Activated CD8-positive, alpha-beta memory T cell treated with anti-CD3 and anti-CD28 coated beads, Interleukin-2, amount 50 U/mL, for 1 hour (primary cell): Measurements from ENCODE around the gene ODAD4.
"Not testable (repeated sequence)": the region's sequence is repeated elsewhere in the genome, so short reads cannot be mapped to it uniquely, and the experiment has no call there.

Experiments used
- DNase-seq: peaks from one replicate; pipeline ENCODE4 v3.0.0-alpha.2; 2020; ENCODE audit errors: extremely low read depth

Gene ODAD4

DNA sequence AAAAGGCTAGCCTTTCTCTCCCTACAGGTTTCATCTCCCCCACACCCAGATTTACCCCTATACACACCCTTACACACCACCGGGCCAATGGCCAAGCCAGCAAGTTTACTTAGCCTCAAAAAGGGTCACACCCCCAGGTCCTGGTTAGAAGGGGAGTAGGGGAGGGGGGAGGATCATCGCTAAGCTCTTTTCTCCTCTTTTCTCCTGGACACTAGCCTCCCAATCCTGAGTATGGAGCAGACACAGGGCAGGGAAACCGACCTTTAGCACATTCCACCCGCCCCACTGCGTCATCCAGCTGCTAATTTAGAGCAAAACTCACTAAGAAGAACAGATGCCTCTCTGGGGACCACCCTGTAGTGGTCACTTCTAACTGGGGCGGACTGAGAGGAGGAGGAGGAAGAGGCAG, 16.1 kb upstream of the ODAD4 start:
- no peak for DNase-seq

DNA sequence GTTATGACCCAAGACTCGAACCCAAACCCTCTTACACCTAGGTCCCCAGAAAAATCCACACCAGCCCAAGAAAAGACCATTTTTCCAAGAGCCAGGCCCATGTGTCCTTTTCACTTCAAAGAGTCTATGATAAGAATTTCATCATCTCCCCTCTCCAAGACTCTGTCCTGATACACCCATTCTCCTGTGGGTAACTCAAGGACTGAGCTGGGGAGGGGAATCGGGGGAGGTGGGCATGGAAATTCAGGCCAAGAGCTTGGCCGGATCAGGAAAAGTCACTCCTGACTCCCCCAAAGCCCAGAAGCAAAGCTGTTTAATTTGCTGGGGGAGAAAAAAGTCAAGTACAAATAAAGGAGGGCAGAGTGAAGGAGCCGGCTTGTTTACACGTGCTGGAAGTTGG, 15.4 kb upstream of the ODAD4 start:
- DNase-seq: no peak

DNA sequence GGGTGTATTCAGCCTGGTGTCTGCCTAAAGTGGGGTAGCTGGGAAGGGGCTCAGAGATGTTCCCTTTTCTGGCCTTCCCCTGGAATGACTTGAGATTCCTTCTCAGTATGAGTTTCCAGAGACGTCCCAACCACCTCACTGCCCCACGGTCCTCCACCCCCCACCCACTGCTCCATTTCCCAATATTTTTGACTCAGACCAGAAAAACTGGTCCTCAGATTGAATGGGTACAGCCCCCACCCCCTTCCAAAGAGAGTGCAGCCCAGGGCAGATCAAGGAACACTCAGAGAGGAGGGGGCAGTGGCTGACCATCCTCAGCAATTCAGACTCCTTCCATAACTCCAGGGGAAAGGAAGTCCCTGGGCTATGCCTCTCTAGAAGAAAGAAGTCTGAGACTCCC, 14.9 kb upstream of the ODAD4 start:
- no peak for DNase-seq

DNA sequence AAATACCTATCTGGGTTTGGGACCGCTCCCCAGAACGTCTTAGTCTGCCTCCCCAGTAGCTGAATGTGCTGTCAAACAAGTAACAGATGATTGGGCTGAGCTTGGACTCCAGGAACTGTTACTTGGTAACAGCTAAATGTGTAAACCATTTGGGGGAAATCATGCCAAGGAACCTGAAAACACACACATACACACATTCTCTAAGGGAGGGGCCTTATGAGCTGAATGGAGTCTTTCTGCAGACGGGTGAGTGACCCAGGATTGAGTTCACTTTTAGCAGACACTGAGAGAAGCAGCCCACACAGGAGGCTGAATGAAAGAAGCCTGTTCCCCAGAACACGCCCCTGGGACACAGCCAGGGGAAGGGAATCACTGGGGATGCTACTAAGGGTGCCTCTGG, 13.2 kb upstream of the ODAD4 start:
- DNase-seq: no peak

DNA sequence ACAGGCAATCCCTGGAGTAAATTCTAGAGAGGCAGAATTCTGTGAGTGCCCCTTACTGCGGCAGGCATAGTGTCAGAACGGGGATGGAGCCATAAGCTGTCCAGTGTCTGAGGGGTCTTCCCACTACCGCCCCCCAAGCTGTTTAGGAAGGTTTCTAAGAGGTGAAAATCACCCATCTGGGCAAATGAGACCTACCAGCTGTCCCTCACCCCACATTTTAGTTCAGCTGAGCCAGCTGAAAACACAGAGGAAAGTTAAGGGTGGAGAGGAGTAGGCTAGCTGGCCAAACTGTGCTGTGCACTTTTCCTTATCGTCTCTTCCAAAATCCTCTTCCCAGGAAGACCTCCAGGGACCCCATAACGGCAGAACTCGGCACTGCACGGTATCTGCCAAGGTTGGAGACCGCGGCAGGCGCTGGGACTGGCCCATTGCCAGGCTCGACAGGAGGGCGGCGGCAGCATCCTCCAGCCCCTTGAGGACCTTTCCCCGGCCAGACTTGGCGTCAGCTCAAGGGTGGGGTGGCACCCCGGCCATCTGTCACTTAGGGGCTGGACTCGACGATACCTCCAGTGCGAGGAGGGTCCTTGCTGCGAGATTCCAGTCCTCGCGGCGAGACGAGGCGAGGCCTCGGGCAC, 12.6 kb upstream of the ODAD4 start:
- no peak for DNase-seq

DNA sequence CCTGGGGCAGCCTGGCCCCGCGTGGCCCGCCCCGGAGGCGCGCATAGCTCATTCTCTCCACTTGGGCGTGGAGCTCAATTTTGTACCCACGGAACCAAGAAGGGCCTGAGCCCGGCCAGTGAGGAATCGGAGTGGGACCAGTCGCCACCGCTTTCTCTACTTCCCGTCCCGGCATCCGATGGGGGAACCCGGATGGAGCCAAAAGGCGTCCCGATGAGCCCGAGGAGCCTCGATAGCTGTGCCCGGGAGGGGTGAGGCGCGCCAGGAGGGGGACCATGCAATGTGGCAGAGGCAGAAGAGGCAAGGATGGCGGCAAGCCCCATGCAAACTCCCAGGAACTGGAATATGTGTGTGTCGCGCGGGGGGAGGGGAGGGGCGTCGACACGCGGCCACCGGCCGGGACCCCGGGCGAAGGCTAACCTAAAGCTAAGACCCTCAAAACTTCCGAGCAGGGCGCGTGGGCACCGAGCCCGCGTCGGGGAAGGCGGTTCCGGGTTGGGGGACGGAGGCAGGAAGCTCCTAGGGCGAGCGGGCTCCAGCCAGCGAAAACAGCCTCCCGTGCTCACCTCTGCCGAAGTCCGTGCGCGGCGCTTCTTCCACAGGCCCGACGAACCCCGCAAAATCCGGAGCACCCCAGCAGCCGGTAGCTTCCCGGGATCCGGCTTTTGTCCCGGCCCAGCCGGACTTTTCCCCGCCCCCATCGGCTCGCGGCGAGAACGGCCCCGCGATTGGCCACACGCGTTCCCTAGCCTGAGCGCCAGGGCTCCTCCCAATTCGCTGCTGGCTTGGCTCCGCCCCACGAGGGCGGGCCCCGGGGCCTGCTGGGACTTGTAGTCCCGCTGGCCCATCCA, 11.9 kb upstream of the ODAD4 start, which contains the start of gene ACLY:
ACLY (minus strand) TSS at position 638 of the 851 bp plus-strand sequence. CDS start 5,078 bp downstream, outside the sequence.
- peak; percentile 73 for DNase-seq

DNA sequence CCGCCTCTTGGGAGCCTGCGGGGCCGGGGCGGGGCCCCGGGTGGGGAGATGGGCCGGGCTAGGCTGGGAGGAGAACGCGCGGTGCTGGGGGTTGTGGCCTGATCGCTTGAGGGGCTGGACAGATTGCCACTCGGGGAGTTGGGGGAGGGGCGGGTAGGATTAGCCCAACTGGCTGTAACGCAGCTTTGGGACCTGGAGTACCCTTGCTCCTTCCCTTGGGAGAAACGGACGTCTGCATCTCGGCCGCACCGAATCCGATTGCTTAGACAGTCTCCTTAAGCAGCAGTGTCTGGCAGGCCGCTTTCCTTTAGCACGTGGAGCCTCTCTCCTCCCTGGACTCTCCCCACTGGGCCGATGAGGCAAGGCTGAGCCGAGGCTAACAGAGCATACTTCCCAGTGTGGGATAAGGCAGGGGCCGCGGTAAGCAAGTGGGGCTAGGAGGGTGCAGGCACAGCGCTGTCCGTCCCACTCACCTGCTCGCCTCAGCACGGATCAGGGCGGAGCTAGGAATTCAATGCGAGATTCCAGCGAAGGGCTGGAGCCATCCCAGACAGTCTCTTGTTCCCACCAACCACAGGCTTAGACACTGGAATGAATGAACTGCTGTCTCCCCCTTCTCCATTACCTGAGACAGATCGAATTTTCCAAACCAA, 11.1 kb upstream of the ODAD4 start:
- DNase-seq: no peak

DNA sequence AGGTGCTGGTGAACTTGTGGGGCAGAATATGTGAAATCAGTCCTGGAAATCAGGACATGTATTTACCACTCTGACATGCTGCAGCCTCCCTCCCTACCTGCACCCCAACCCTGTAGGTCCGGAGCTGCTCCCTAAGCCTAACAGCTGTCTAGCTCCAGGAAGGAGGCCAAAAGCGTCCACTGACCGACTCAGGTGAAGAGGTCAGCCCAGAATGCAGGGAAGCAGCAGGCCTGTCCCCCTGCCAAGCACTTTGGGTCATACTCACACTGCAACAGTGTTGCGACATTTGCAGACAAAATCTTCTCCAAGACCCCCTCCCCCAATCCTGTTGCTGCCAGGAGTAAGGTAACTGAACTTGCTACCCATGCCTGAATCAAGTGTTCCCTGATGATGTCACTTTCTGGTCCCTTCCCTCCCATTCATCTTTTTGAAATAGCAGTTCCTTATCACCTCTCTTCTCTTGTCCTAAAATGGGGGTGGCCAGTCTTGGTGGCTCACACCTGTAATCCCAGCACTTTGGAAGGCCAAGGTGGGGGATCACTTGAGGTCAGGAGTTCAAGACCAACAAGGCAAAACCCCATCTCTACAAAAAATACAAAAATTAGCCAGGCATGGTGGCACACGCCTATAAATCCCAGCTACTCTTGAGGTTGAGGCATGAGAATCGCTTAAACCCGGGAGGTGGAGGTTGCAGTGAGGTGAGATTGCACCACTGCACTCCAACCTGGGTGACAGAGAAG, 10.4 kb upstream of the ODAD4 start:
- no peak for DNase-seq

DNA sequence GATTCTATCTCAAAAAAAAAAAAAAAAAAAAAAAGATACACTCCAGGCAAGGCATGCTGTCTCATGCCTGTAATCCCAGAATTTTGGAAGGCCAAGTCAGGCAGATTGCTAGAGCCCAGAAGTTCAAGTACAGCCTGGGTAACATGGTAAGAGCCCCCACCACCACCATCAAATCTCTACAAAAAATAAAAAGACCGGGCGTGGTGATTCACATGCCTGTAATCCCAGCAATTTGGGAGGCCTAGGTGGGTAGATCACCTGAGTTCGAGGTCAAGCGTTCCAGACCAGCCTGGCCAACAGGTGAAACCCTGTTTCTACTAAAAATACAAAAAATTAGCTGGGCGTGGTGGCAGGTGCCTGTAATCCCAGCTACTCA, 9.8 kb upstream of the ODAD4 start:
- no peak for DNase-seq

DNA sequence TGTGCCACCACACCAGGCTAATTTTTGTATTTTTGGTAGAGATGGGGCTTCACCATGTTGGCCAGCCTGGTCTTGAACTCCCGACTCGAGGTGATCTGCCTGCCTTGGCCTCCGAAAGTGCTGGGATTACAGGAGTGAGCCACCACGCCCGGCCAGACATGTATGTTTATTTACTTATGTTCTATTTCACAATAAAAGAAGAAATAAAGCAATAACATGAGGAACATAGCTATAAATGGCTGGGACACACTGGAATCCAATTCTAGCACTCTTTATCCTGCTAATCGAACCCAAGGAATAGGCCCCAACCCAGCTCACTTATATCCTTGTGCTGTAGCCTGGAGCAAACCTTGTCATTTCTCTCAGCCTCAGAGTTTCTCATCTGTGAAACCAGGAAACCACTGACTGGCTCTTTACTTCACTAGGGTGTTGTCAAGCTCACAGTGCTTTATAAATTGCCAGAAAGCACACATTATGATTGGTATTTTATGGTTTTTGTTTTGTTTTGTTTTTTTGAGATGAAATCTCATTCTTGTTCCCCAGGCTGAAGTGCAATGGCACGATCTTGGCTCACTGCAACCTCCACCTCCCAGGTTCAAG, 4.3 kb upstream of the ODAD4 start:
- no peak for DNase-seq

DNA sequence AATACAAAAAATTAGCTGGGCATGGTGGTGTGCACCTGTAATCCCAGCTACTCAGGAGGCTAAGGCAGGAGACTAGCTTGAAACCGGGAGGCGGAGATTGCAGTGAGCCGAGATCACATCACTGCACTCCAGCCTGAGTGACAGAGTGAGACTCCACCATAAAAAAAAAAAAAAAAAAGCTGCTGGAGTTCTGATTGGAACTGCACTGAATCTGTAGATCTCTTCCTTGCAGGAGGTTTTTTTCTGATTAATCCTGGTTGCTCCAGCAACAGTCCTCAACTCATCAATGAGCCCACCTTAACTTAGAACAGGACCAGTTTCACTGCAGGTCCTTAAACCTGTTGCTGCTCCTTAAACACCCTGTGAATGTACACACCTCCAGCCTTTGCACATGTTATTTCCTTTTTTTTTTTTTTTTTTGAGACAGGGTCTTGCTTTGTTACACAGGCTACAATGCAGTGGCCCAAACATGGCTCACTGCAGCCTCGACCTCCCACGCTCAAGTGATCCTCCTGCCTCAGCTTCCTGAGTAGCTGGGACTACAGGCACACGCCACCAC, 1.6 kb upstream of the ODAD4 start:
- DNase-seq: no peak

DNA sequence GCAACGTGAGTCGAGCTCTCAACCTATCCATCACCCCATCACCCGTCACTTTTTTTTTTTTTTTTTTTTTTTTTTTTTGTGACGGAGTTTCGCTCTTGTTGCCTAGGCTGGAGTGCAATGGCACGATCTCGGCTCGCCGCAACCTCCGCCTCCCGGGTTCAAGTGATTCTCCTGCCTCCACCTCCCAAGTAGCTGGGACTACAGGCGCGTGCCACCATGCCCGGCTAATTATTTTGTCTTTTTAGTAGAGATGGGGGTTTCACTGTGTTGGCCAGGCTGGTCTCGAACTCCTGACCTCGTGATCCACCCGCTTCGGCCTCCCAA, 378 bp downstream of the ODAD4 start:
- not testable (repeated sequence) for DNase-seq

DNA sequence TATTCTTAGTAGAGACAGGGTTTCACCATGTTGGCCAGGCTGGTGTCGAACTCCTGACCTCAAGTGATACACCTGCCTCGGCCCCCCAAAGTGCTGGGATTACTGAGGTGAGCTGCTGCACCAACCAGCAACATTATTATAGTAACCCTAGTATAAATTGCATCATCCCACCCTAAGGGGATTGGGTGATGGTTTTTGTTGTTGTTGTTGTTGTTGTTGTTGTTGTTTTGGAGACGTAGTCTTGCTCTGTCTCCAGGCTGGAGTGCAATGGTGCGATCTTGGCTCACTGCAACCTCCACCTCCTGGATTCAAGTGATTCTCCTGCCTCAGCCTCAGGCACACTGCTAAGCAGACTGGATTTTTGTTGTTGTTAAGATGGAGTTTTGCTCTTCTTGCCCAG, 1.3 kb downstream of the ODAD4 start:
- not testable (repeated sequence) for DNase-seq

DNA sequence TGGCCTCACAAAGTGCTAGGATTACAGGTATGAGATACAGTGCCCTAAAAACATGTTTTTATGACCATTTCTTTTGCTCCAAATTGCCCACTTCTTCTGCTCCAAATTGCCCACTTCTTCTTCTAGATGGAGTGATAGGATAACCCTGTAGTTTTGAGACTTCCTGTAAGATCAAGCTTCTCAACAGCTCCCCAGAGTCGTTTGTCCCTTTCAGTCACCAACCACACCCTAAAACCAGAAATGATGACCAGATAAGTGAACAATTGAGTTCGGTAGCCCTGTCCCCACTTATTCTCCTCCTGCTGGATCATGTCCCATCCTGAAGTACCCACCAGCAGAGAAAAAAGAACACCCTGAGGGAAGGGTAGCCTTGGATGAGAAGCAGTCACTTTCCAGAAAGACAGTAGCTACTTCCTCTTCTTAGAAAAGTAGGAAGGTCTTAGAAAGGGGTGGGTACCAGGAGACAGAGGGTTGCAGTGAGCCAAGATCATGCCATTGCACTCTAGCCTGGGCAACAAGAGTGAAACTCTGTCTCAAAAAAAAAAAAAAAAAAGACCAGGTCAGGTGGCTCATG, 2.5 kb downstream of the ODAD4 start:
- no peak for DNase-seq

DNA sequence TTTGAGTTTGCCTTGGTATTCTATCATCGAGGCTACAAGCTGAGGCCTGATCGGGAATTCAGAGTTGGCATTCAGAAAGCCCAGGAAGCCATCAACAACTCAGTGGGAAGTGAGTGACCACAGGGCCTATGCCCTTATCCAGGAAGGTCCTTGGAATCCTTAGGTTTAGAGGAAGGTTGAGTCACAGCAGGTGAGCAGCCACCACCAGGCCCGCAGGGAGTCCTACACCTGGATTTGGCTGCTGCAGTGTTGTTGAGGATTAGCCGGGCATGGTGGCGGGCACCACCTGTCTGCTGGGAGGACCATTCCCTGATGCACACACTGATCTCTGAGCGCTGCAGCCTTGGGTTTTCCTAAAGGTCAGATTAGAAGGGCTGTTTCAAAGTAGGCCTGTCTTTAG, 5.2 kb downstream of the ODAD4 start:
- no peak for DNase-seq

DNA sequence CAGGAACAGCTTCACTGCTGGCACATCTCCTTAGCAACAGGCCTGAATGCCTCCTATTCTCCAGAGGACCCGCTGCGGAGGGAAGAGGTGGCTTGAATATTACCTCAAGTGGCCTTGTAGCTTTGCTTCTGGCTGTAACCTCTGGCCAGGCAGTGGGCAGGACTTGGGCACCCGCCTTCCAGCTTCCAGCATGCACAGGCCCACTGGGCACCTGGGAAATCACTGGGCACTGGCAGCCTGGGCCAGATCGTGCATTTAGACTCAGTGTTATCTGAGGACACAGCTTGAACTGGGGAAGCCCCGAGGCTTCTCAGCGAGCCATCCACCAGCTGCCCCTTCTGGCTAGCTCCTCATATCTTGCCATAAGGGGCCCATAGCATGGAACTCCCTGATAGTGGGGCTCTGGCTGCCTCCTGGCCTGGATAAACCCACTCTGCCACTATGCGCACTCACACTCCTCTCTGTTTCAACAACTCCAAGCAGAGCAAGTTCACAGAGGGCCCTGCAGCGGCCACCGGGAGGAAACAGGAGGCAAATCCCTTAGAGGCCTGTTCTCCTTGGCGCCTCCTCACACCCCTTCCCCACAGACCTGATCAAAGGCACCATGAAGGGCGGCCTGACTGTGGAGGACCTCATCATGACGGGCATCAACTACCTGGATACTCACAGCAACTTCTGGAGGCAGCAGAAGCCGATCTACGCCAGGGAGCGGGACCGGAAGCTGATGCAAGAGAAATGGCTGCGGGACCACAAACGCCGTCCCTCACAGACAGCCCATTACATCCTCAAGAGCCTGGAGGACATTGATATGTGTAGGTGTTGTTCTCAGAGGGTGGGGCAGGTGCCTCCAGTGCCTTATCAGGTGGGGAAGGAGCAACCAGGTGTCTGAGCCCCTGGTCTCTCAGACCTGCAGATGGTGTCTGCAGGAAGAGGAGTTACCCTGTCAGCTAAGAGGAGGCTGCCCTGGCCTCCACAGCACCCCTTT, 7.8 kb downstream of the ODAD4 start:
- no peak for DNase-seq

DNA sequence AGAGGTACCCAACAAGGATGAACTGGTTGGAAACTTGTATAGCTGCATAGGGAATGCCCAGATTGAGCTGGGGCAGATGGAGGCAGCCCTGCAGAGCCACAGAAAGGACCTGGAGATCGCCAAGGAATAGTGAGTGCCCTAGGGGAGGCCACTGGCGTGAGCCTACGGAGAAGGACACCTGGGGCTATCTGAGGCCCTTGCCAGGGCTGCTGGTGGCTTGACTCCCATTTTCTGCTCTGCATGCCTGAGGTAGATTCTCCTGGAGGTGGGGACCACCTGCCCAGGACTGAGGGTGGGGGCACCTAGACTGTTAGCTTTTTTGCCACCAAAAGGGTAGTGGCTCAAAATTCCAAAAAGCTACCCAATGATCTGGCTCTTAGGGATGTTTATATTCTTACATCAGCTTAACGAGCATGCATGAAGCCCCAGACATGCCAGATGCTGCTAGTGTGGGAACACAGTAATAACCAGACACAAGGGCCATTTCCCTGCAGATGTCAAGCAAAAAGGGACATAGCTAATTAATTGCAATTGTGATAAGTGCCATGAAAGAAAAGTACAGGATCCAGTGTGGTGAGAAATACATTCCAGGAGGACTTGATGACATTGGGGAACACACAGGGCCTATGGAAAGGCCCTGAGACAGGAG, 8.8 kb downstream of the ODAD4 start:
- DNase-seq: no peak

DNA sequence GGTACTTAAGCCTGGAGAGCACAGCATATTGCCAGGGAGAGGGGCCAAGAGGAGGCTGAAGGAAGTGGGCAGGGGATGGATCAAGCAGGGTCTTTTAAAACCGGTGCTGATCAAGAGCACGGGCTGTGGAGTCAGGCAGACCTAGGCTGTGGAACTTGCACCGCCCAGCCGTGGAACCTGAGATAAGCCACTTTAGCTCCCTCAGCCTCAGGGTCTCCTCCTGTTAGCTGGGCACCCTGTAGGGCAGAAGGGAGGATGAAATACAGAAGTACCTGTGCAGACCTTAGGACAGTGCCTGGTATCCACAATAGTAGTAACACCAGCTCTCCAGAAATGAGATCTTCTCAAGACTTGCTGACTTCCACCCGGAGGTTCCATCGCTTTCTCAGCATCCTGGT, 9.3 kb downstream of the ODAD4 start:
- no peak for DNase-seq

DNA sequence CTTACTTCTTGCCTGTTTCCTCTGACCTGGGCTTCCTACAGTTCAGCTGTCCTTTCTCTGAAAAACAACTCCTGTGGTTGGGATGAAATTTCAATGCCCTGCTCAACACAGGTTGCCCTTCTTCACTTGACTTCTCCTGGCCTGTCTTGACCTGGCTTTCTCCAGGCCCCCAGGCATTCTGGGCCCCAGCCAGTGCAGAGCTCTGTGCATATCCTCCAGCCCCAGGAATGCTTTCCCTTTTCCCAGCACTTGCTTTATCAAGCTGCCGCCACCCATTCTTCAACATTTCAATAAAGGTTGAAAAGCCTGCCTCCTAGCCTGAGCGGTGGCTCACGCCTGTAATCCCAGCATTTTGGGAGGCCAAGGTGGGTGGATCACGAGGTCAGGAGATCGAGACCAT, 10.8 kb downstream of the ODAD4 start:
- DNase-seq: no peak
